CD14-positive monocyte (primary cell): Measurements from ENCODE around the gene ZNF700. TPM values are rescaled to one million over a fixed set of nuclear protein-coding genes. Genes with fewer than 3 reads are reported as not detected.

Experiments
- DNase-seq, 3 donors: peaks; one replicate each; pipeline ENCODE4 v3.0.0-alpha.2; 2011 to 2022
- H2AFZ ChIP-seq: 2 replicates; pipeline ENCODE4 v1.6.0; 2012; ENCODE audit warnings: mild to moderate bottlenecking, low read depth, low read length, inconsistent platforms; ENCODE audit not compliant: insufficient read depth, poor library complexity, severe bottlenecking
- H3K27ac ChIP-seq, 2 donors: 1 replicate in 1 of 2; 2 replicates in 1 of 2; pipeline ENCODE4 v1.5.1; 2012 to 2013; ENCODE audit warnings: low read length in 2 of 2, control low read depth in 1 of 2, inconsistent platforms in 1 of 2, low read depth in 1 of 2, mild to moderate bottlenecking in 1 of 2
- H3K27me3 ChIP-seq, 2 donors: one replicate each; pipeline versions ENCODE4 v1.6.0 to v1.6.1; 2011 to 2013; ENCODE audit warnings: low read length in 2 of 2; ENCODE audit not compliant: control insufficient read depth in 2 of 2, insufficient read depth in 2 of 2
- H3K36me3 ChIP-seq, 2 donors: replicated peaks in 1 of 2; 1 replicate in 1 of 2; 2 replicates in 1 of 2; pipeline versions ENCODE4 v1.5.1 to v1.6.1; 2012 to 2013; ENCODE audit warnings: low read length in 2 of 2, control low read depth in 1 of 2, inconsistent platforms in 1 of 2, mild to moderate bottlenecking in 1 of 2; ENCODE audit not compliant: insufficient read depth in 2 of 2, control insufficient read depth in 1 of 2
- H3K4me1 ChIP-seq, 2 donors: 1 replicate in 1 of 2; 2 replicates in 1 of 2; pipeline versions ENCODE4 v1.5.1 to v1.6.1; 2012 to 2013; ENCODE audit warnings: low read length in 2 of 2, control low read depth in 1 of 2, inconsistent platforms in 1 of 2, mild to moderate bottlenecking in 1 of 2, moderate library complexity in 1 of 2; ENCODE audit not compliant: insufficient read depth in 2 of 2, control insufficient read depth in 1 of 2
- H3K4me2 ChIP-seq: replicated peaks from 2 replicates; pipeline ENCODE3; 2012; ENCODE audit warnings: low read length, moderate library complexity, mild to moderate bottlenecking; ENCODE audit not compliant: poor library complexity, severe bottlenecking; ENCODE audit errors: extremely low read depth
- H3K4me3 ChIP-seq, 3 experiments: fragments of 200-600 bp in 1 of 3; sonication (generic) in 1 of 3; replicated peaks in 1 of 3; 1 replicate in 2 of 3; 2 replicates in 1 of 3; pipeline ENCODE4 v1.5.1; 2011 to 2013; ENCODE audit warnings: low read length in 3 of 3, mild to moderate bottlenecking in 3 of 3, control low read depth in 2 of 3, low read depth in 2 of 3, inconsistent platforms in 1 of 3, moderate library complexity in 1 of 3
- H3K79me2 ChIP-seq: 2 replicates; pipeline ENCODE4 v1.6.0; 2012; ENCODE audit warnings: mild to moderate bottlenecking, control low read depth, inconsistent platforms, low read length, moderate library complexity; ENCODE audit not compliant: insufficient read depth
- H3K9ac ChIP-seq: 2 replicates; pipeline ENCODE4 v1.6.0; 2017; ENCODE audit warnings: low read length, mild to moderate bottlenecking; ENCODE audit not compliant: insufficient read depth, poor library complexity, severe bottlenecking
- H3K9me3 ChIP-seq, 2 donors: replicated peaks in 1 of 2; 1 replicate in 1 of 2; 2 replicates in 1 of 2; pipeline versions ENCODE4 v1.5.1 to v1.6.1; 2012 to 2013; ENCODE audit warnings: low read length in 2 of 2, control low read depth in 1 of 2; ENCODE audit not compliant: control insufficient read depth in 1 of 2, insufficient read depth in 1 of 2
- H4K20me1 ChIP-seq: 2 replicates; pipeline ENCODE4 v1.6.0; 2012; ENCODE audit warnings: mild to moderate bottlenecking, low read length, control low read depth, moderate library complexity; ENCODE audit not compliant: insufficient read depth
- H3K27ac Mint-ChIP-seq, 7 donors: one replicate each; pipeline ENCODE4 v1.8.0; 2020; ENCODE audit warnings: mild to moderate bottlenecking in 7 of 7, mixed read lengths in 7 of 7, moderate library complexity in 6 of 7, inconsistent platforms in 2 of 7
- H3K27me3 Mint-ChIP-seq, 3 donors: one replicate each; pipeline ENCODE4 v1.8.0; 2021 to 2022; ENCODE audit warnings: low read depth in 3 of 3, mild to moderate bottlenecking in 3 of 3, mixed read lengths in 3 of 3, moderate library complexity in 3 of 3, inconsistent platforms in 1 of 3
- H3K36me3 Mint-ChIP-seq, 2 donors: one replicate each; pipeline ENCODE4 v1.8.0; 2020; ENCODE audit warnings: mixed read lengths in 2 of 2, inconsistent platforms in 1 of 2, mild to moderate bottlenecking in 1 of 2
- H3K4me1 Mint-ChIP-seq: one replicate; pipeline ENCODE4 v1.8.0; 2020; ENCODE audit warnings: mild to moderate bottlenecking, mixed read lengths
- H3K4me3 Mint-ChIP-seq, 2 donors: one replicate each; pipeline ENCODE4 v1.8.0; 2020; ENCODE audit warnings: mild to moderate bottlenecking in 2 of 2, mixed read lengths in 2 of 2, moderate library complexity in 1 of 2
- H3K9me3 Mint-ChIP-seq, 7 donors: one replicate each; pipeline ENCODE4 v1.8.0; 2020 to 2022; ENCODE audit warnings: mixed read lengths in 7 of 7, mild to moderate bottlenecking in 6 of 7, moderate library complexity in 6 of 7, inconsistent platforms in 2 of 7
- WGBS: methylation state at CpG from one replicate; pipeline ENCODE4 v1.1.5; 2013; ENCODE audit warnings: missing lambda C conversion rate; ENCODE audit not compliant: insufficient coverage; 5-methylcytosine and 5-hydroxymethylcytosine counted together
- intact Hi-C, 2 donors: fragments of 100-400 bp; cut with micrococcal nuclease; formaldehyde crosslinking; loops; one replicate each; pipeline versions ENCODE4 v1.15.0 to v1.15.1; 2023
- polyA plus RNA-seq, 3 donors: library from polyadenylated mRNA; depleted of rRNA in 1 of 3; unstranded in 2 of 3; stranded (reverse) in 1 of 3; fragments of 300-500 nt in 2 of 3; fragments of >200 nt in 1 of 3; fragmentation: Illumina TruSeq in 2 of 3; gene quantifications; 1 replicate in 2 of 3; 2 replicates in 1 of 3; pipeline ENCODE4 v1.2.3, GENCODE V29; 2012 to 2021
- small RNA-seq: library from RNA; depleted of rRNA; stranded (forward); fragments of <200 nt; gene quantifications from one replicate; pipeline ENCODE3, GENCODE V24; 2012; ENCODE audit warnings: low read depth; ENCODE audit not compliant: insufficient read length
- TF ChIP-seq, protein P1 (sequence below): fragments of 200-600 bp; IDR thresholded peaks from one replicate; pipeline ENCODE4 v1.8.0; 2022; ENCODE audit warnings: antibody characterized with exemption, mild to moderate bottlenecking

The ZNF700 gene
- polyA plus RNA-seq, 3 donors, result 1.1 to 18.3 (median 1.2) TPM

DNA sequence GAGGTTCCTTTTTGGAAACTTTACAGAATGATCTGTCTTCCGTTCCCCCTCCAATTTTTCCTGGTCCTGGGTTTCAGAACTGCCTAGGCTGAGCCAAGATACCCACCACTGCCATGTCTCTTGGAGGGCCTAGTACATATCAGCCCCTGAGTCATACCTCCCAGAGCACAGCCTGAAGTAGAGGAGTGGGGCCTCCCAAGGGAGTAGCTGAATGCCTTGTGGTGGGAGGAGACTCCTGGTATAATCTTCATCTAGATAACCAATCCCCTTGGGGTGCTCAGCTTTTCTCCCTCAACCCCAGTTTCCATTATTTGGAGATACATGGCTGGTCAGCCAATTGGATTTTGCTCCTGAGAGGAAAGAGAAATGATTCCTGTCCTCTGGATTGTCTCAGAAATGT, 70.3 kb downstream of the ZNF700 start:
- Histone ChIP-seq H2AFZ (no peak overlapping the region), H4K20me1 (peaks cover 15% of the 10 kb centered on the region), H3K4me1 (no peaks in the 10 kb centered on the region), H3K36me3 (peaks cover 0 to 44% of the 10 kb centered on the region in 2 donors), H3K4me2 (no peak overlapping the region), H3K27me3 (no peaks in the 10 kb centered on the region), H3K79me2 (peaks cover 81% of the 10 kb centered on the region), H3K4me3 (no peak overlapping the region), H3K27ac (no peak overlapping the region), H3K9ac (no peak overlapping the region), H3K9me3 (peaks cover 52 to 54% of the 10 kb centered on the region in 2 donors)
- Mint-ChIP-seq H3K4me3 (no peak overlapping the region), H3K36me3 (peaks cover 25 to 64% of the 10 kb centered on the region in 2 donors), H3K27me3 (no peaks in the 10 kb centered on the region), H3K27ac (no peak overlapping the region), H3K9me3 (peaks cover 22 to 58% (median 47%) of the 10 kb centered on the region in 7 donors), H3K4me1 (peaks cover 7% of the 10 kb centered on the region)
- no CpG with 5 or more reads among the region's 1 CpG for WGBS
- TF ChIP-seq, protein P1, sequence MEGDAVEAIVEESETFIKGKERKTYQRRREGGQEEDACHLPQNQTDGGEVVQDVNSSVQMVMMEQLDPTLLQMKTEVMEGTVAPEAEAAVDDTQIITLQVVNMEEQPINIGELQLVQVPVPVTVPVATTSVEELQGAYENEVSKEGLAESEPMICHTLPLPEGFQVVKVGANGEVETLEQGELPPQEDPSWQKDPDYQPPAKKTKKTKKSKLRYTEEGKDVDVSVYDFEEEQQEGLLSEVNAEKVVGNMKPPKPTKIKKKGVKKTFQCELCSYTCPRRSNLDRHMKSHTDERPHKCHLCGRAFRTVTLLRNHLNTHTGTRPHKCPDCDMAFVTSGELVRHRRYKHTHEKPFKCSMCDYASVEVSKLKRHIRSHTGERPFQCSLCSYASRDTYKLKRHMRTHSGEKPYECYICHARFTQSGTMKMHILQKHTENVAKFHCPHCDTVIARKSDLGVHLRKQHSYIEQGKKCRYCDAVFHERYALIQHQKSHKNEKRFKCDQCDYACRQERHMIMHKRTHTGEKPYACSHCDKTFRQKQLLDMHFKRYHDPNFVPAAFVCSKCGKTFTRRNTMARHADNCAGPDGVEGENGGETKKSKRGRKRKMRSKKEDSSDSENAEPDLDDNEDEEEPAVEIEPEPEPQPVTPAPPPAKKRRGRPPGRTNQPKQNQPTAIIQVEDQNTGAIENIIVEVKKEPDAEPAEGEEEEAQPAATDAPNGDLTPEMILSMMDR, result no peak
- DNase-seq, result no peak
- intact Hi-C loops, result no loop called here

Small RNA genes lying within 50 kb of the gene (small RNA-seq; reads per million reads assigned to genes)
- gene RNA5SP464, result not detected

Other genes starting within 250 kb of the ZNF700 start
- under 1 TPM; 0.48 to 0.85 (median 0.67) TPM for gene ZNF823, start 186.2 kb upstream of the ZNF700 start, polyA plus RNA-seq
- 1 to 10 TPM in 1 of 3 donors, under 1 TPM in 2; 0.48 to 1.0 (median 0.95) TPM for gene ZNF441, start 158.1 kb upstream of the ZNF700 start, polyA plus RNA-seq
- under 1 TPM in 2 of 3 donors, not detected in 1; 0.27 to 0.92 TPM for gene ZNF491, start 126.6 kb upstream of the ZNF700 start, polyA plus RNA-seq
- 1 to 10 TPM; 2.4 to 4.1 (median 3.4) TPM for gene ZNF440, start 110.8 kb upstream of the ZNF700 start, polyA plus RNA-seq
- gene ZNF439, start 76.4 kb upstream of the ZNF700 start, polyA plus RNA-seq, result 1 to 10 TPM in 1 of 3 donors, under 1 TPM in 2; 0.31 to 2.1 (median 0.82) TPM
- gene ZNF69, start 37.3 kb upstream of the ZNF700 start, polyA plus RNA-seq, result 1 to 10 TPM in 2 of 3 donors, under 1 TPM in 1; 0.98 to 1.7 (median 1.1) TPM
- 1 to 10 TPM; 1.3 to 2.6 (median 1.7) TPM for gene ZNF763, start 39.9 kb downstream of the ZNF700 start, polyA plus RNA-seq
- gene ZNF433, start 110.6 kb downstream of the ZNF700 start, polyA plus RNA-seq, result 1 to 10 TPM in 1 of 3 donors, under 1 TPM in 2; 0.50 to 1.1 (median 0.76) TPM
- not detected for gene ZNF878, start 127.9 kb downstream of the ZNF700 start, polyA plus RNA-seq
- 1 to 10 TPM; 1.9 to 2.2 (median 2.0) TPM for gene ZNF844, start 139.6 kb downstream of the ZNF700 start, polyA plus RNA-seq
- gene ZNF20, start 215.2 kb downstream of the ZNF700 start, polyA plus RNA-seq, result 1 to 10 TPM in 2 of 3 donors, under 1 TPM in 1; 0.86 to 2.6 (median 1.3) TPM
- under 1 TPM in 1 of 3 donors, not detected in 2; 0.37 TPM for gene ZNF625, start 231.6 kb downstream of the ZNF700 start, polyA plus RNA-seq
- 1 to 10 TPM; 3.4 to 6.4 (median 5.8) TPM for gene ZNF136, start 238.0 kb downstream of the ZNF700 start, polyA plus RNA-seq